SKM-1 (cell line): Measurements from ENCODE around the gene SRCIN1.
"Not testable (repeated sequence)": the region's sequence is repeated elsewhere in the genome, so short reads cannot be mapped to it uniquely, and the experiment has no call there.

ENCODE experiments used
- DNase-seq: peaks from one replicate; lab custom pipeline; 2025; ENCODE audit not compliant: unreplicated experiment; lab: John Stamatoyannopoulos, UW

The SRCIN1 gene

DNA sequence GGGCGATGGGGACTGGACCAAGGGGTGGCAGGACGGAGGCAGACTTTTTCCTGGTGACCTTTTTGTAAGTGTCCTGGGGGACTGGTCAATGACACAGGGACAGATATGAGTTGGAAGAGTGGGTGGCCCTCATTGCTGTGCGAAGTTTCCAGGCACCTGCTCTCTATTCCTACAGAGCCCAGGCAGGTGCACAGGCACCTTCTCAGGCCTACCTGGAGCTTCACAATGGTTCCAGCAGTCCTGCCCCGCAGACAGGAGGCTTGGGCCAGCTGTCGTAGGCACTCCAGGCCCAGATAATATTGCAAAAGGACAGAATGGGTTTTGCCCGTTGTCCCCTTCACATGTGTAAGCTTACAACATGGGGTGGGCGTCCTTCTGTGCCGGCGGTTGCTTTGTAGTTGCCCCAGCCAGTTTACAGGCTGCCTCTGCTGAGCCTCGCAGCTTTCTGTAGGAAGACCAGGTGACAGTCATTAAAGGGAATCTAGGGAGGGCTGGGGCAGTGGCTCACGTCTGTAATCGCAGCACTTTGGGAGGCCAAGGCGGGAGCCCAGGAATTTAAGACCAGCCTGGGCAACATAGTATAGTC, 93.2 kb downstream of the SRCIN1 start:
- DNase-seq, result no peak

DNA sequence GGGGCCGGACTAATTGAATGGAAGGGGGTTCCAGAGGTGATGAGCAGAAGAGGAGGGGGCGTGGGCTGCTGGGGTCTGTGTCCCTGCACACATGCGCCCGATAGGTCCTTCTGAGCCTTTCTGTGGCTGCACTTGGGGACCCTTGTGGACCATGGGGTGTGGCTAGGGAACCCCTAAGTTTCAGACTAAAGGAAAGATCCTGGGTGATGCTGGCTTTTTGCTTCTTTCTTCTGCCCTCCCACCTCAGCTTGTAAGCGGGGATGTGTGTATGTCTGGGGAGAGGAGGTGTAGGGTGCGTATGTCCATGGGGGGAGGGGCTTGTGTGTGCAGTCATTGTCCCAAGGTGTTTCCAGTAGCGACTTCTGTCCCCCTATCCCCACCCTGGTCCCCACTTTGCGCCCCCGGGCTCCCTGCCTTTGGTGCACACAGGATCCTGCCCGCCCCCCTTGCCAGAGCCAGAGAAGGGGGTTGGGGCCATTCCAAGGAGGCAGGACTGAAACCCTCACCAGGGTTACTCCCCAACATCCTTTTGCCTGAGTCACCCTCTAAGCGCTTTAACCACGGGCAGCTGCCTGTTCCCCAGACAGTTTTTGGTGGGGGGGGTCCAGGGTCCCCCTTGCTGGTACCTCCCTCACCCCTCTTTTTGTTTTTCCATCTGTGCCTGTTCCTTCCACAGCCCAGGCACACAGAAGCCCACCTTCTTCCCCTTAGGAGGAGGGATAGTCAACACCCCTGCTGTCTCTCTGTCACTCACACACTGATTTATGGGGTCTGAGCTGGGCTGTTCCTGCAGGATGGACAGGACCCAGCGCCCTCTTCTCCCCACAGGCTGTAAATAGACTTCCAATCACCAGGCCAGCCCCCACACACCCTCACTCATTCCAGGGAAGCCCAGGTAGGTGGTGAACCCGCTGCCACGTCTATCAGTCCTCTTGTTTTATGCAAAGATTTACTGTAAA, 94.3 kb downstream of the SRCIN1 start:
- no peak for DNase-seq

GRCh38 chr17:38510421-38511149, 95.2 kb downstream of the SRCIN1 start:
- no peak for DNase-seq

GRCh38 chr17:38509772-38510420, 95.9 kb downstream of the SRCIN1 start:
- DNase-seq, result no peak

- peak; percentile 18 for DNase-seq
These were observed 96.6 kb downstream of the SRCIN1 start for GRCh38 chr17:38508954-38509771.

DNA sequence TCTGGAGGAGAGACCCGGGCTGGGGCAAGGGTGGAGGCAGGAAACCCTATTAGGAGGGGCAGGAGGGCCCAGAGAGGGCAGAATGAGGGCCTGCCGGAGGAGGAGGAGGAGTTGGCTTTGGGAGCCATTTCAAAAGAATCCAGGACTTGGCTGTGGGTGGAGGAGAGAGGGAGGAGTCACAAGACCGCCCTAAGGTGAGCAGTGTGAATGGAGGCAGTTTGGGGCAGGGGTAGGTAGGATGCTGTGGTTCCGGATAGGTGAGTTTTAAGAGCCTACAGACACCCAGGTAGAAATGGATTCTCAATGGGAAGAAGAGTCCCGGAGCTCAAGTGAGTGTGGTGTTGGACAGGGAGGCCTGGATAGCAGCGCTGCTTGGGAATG, 97.2 kb downstream of the SRCIN1 start:
- peak; percentile 37 for DNase-seq

GRCh38 chr17:38507921-38508569, 97.7 kb downstream of the SRCIN1 start:
- DNase-seq, result no peak

- no peak for DNase-seq
These were observed 98.3 kb downstream of the SRCIN1 start for GRCh38 chr17:38507436-38507835.

DNA sequence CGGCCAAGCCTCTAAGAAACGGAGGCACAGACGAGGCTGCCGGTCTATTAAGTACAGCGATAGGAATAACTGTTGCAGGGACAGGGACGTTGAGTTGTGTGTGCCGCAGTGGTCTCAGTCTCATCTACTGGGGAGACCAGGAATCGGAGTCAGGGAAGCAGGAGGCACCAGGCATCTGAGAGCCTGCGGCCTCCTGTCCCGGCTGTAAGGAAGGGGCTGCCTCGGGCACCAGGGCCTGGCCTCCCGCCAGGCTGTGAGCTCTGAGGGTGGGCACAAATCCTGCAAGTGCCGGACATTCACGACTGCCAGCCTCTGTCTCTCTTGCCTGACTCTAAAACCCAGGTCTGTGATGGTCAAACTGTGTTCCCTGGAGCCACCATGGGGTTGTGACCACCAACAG, 101.5 kb downstream of the SRCIN1 start:
- no peak for DNase-seq

- DNase-seq, result not testable (repeated sequence)
These were observed 102.4 kb downstream of the SRCIN1 start for GRCh38 chr17:38503286-38503913.

DNA sequence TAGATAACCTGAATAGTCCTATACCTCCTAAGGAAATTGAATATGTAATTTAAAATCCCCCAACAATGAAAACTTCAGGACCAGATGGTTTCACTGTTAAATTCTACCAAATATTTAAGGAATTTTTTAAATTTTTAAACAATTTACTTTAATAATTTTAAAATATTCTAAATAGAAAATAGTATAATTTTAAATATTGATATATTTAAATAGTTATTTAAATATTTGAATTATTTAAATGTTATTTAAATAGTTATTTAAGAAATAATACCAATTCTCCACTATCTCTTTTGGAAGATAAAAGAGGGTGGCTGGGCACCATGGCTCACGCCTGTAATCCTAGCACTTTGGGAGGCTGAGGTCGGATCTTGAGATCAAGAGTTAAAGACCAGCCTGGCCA, 104.0 kb downstream of the SRCIN1 start:
- not testable (repeated sequence) for DNase-seq

DNA sequence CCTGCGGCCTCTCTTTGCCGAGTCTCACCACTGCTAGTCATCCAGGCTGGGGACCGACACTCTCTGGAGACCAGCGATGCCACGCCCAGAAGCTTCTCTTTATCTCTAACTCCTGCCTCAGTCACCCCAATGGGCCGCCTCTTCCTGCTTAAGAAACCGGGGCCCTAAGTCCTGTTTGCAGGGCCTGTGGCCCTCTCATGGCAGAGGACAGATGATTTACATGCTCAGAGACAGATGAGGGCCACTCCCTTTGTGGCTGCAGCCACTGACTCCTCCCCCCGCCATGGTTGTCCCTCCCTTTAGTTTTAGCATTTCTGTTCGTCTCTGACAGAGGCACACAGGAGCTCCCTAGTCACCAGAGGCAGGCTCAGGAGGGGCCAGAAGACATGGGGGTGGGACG, 106.5 kb downstream of the SRCIN1 start:
- DNase-seq, result not testable (repeated sequence)

DNA sequence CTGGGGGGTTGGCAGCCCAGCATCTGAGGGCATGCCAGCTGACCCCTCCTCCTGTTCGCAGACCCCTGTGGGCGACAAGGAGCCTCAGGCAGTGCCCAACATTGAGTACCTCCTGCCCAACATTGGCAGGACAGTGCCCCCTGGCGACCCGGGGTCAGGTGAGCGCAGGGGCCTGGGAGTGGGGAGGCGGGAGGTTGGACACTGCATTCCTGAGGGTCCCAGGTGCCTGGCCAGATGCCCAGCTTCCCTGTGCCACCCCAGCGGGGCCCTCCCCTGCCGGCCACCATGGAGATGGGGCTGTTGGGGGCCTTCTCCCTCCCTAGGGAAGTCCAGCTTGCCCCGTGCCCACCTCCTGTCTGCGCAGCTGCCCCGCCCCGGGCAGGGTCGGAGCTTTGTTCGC, 107.4 kb downstream of the SRCIN1 start:
- no peak for DNase-seq

- not testable (repeated sequence) for DNase-seq
These were observed 108.1 kb downstream of the SRCIN1 start for GRCh38 chr17:38497656-38498055.

GRCh38 chr17:38494152-38494551, 111.6 kb downstream of the SRCIN1 start:
- not testable (repeated sequence) for DNase-seq

DNA sequence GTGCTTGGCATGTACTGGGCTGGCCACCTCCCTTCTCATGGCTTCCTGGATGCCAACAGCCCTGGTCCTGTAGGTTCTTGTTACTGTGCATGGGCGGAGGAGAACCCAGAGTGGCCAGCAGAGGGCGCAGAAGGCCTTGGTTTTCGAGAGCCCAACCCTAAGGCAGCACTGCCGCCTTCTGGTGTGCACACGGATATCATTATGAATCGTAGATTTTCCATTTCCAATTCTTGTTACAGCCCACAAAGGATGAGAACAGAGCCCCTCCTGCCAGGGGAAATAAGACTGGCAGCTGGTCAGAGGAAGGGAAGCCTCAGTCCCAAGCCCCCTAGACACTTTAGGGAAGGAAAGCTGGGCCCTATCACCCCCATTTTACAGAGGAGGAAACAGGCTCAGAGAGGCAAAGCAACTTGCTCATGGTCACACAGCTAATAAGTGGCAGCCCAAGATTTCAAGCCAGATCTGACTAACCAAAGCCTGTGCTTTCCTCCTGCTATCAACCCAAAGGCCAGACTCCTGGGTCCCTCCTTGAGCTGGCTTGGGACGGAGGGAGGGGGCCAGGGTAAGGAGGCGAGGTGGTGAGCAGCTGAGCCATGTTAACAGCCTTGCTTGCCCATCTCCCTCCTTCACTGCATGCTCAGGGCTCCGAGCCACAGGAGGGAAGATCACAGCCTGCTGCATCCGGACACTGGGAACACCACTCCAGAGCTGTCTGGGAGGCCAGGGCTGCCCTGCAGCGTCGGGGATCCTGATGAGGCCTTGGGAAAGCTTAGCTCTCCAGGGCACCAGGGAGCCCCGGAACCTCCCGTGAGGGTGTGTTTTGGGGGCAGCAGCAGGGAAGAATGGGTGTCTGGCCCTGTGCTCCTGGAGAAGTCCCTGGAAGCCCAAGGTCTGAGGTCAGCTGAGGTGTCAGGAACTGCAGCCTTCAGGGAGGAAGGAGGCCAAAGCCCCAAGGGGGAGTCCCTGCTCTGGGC, 113.4 kb downstream of the SRCIN1 start:
- DNase-seq, result peak; percentile 43

- DNase-seq, result not testable (repeated sequence)
These were observed 114.2 kb downstream of the SRCIN1 start for GRCh38 chr17:38491346-38492066.

DNA sequence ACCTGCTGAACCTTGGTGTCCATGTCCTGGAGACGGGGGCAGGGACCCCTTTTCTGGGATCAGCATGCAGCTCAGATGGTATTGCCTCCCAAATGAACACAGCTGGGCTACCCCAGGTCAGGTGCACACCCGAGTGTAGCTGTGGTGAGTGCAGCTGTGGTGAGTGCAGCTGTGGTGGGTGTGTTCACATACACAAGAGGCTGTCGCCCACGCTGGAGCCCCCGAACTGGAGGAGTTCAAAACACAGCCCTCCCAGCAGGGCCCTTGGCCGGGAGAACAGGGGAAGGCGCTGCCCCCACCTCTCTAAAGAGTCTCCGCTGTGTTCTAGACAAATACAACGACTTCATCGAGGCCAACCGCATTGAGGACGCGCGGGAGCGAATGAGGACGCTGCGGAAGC, 116.0 kb downstream of the SRCIN1 start:
- not testable (repeated sequence) for DNase-seq
